Esophagus muscularis mucosa (tissue), 4 donors: Measurements from ENCODE around the gene TRIM24. TPM values are rescaled to one million over a fixed set of nuclear protein-coding genes. Genes with fewer than 3 reads are reported as not detected.

Experiments used
- DNase-seq: peaks from one replicate; pipeline ENCODE4 v3.0.0-alpha.2; 2017; ENCODE audit errors: extremely low spot score
- H3K27ac ChIP-seq, 4 donors: fragments of 200-600 bp; sonication (generic); replicated peaks in 1 of 4; 1 replicate in 3 of 4; 2 replicates in 1 of 4; pipeline ENCODE4 v1.5.1; 2016 to 2019; ENCODE audit warnings: mild to moderate bottlenecking in 1 of 4
- H3K27me3 ChIP-seq, 4 donors: fragments of 200-600 bp; sonication (generic); one replicate each; pipeline versions ENCODE4 v1.5.1 to v1.6.0; 2016 to 2019
- H3K36me3 ChIP-seq, 4 donors: fragments of 200-600 bp; sonication (generic); one replicate each; pipeline ENCODE4 v1.5.1; 2016 to 2019
- H3K4me1 ChIP-seq, 4 donors: fragments of 200-600 bp; sonication (generic); one replicate each; pipeline ENCODE4 v1.5.1; 2016 to 2019
- H3K4me3 ChIP-seq, 4 donors: fragments of 200-600 bp; sonication (generic); 1 replicate in 2 of 4; 2 replicates in 2 of 4; pipeline ENCODE4 v1.5.1; 2016 to 2019; ENCODE audit warnings: mild to moderate bottlenecking in 4 of 4, moderate library complexity in 1 of 4
- H3K9me3 ChIP-seq, 4 donors: fragments of 200-600 bp; sonication (generic); 1 replicate in 3 of 4; 2 replicates in 1 of 4; pipeline ENCODE4 v1.5.1; 2016 to 2019
- CTCF ChIP-seq, 3 experiments: fragments of 200-600 bp in 2 of 3; fragments of 450-650 bp in 1 of 3; sonication (generic) in 2 of 3; IDR thresholded peaks; one replicate each; pipeline ENCODE4 v1.5.1; 2017 to 2019; ENCODE audit warnings: antibody characterized with exemption in 3 of 3, mild to moderate bottlenecking in 2 of 3, moderate library complexity in 1 of 3
- EP300 ChIP-seq: sonication (generic); formaldehyde crosslinking; IDR thresholded peaks from one replicate; pipeline ENCODE4 v1.6.1; 2017; ENCODE audit warnings: antibody characterized with exemption
- POLR2A ChIP-seq: fragments of 450-650 bp; IDR thresholded peaks from one replicate; pipeline ENCODE4 v1.6.1; 2017; ENCODE audit warnings: antibody characterized with exemption, moderate library complexity, mild to moderate bottlenecking, low read depth
- POLR2AphosphoS5 ChIP-seq, 2 donors: sonication (generic); formaldehyde crosslinking; IDR thresholded peaks; one replicate each; pipeline ENCODE4 v1.6.1; 2017; ENCODE audit warnings: antibody characterized with exemption in 2 of 2
- WGBS: methylation state at CpG from one replicate; pipeline ENCODE4 v1.1.5; 2018; 5-methylcytosine and 5-hydroxymethylcytosine counted together
- intact Hi-C: fragments of 100-400 bp; cut with DNase I; formaldehyde crosslinking; loops from one replicate; pipeline ENCODE4 v1.15.1; 2023
- total RNA-seq, 4 donors: library from RNA; depleted of rRNA; stranded (reverse); fragments of >200 nt; gene quantifications; one replicate each; pipeline versions ENCODE4 v1.1.0 to v1.2.1, GENCODE V29; 2016

TRIM24 gene
- total RNA-seq, 4 donors from 2014 or later, result 8.7 to 15.6 (median 13.1) TPM

- intact Hi-C loops, result no loop called here
Observed at GRCh38 chr7:138510003-138510402, 49.9 kb downstream of the TRIM24 start.

GRCh38 chr7:138512092-138512858, 52.2 kb downstream of the TRIM24 start:
- DNase-seq, result no peak
- H3K27me3 ChIP-seq, result no peaks in the 10 kb centered on the region
- no CpG with 5 or more reads among the region's 3 CpGs for WGBS
- H3K4me1 ChIP-seq, result peaks cover 0 to 7% (median 2%) of the 10 kb centered on the region in 4 donors
- H3K27ac ChIP-seq, result no peak overlapping the region
- TF ChIP-seq CTCF (IDR thresholded peaks at IDR 0.05), result no peak
- no peak for TF ChIP-seq POLR2AphosphoS5 (IDR thresholded peaks at IDR 0.05)
- TF ChIP-seq POLR2A, result no peak
- TF ChIP-seq EP300, result no peak
- intact Hi-C loops, result no loop called here
- no peak overlapping the region for H3K4me3 ChIP-seq
- H3K9me3 ChIP-seq, result no peaks in the 10 kb centered on the region
- peaks cover 0 to 34% (median 7%) of the 10 kb centered on the region in 4 donors for H3K36me3 ChIP-seq

More at GRCh38 chr7:138510003-138510402, 49.9 kb downstream of the TRIM24 start:
- DNase-seq, result no peak
- Histone ChIP-seq H3K4me1 (peaks cover 0 to 7% (median 2%) of the 10 kb centered on the region in 4 donors), H3K9me3 (no peaks in the 10 kb centered on the region), H3K27me3 (no peaks in the 10 kb centered on the region), H3K4me3 (no peak overlapping the region), H3K27ac (no peak overlapping the region), H3K36me3 (peaks cover 0 to 17% (median 7%) of the 10 kb centered on the region in 4 donors)
- no peak for TF ChIP-seq EP300
- TF ChIP-seq CTCF (IDR thresholded peaks at IDR 0.05), result no peak
- 86% methylated on average over 3 of the region's 3 CpGs for WGBS

GRCh38 chr7:138512885-138513284, 52.8 kb downstream of the TRIM24 start:
- no peaks in the 10 kb centered on the region for H3K9me3 ChIP-seq
- H3K27me3 ChIP-seq, result no peaks in the 10 kb centered on the region
- H3K4me1 ChIP-seq, result peaks cover 0 to 7% (median 2%) of the 10 kb centered on the region in 4 donors
- intact Hi-C loops, result no loop called here
- H3K4me3 ChIP-seq, result no peak overlapping the region
- H3K36me3 ChIP-seq, result peaks cover 0 to 38% (median 5%) of the 10 kb centered on the region in 4 donors
- 95% methylated on average over 1 of the region's 1 CpG for WGBS
- no peak for TF ChIP-seq CTCF (IDR thresholded peaks at IDR 0.05)
- no peak for TF ChIP-seq EP300
- TF ChIP-seq POLR2A, result no peak
- no peak for TF ChIP-seq POLR2AphosphoS5 (IDR thresholded peaks at IDR 0.05)
- H3K27ac ChIP-seq, result no peak overlapping the region
- no peak for DNase-seq

GRCh38 chr7:138513344-138513871, 53.3 kb downstream of the TRIM24 start:
- Histone ChIP-seq H3K4me3 (no peak overlapping the region), H3K9me3 (no peaks in the 10 kb centered on the region), H3K4me1 (peaks cover 0 to 7% (median 2%) of the 10 kb centered on the region in 4 donors), H3K27ac (no peak overlapping the region), H3K36me3 (peaks cover 0 to 38% (median 7%) of the 10 kb centered on the region in 4 donors), H3K27me3 (no peaks in the 10 kb centered on the region)
- 94% methylated on average over 4 of the region's 4 CpGs for WGBS
- DNase-seq, result no peak
- no peak for TF ChIP-seq EP300
- no peak for TF ChIP-seq CTCF (IDR thresholded peaks at IDR 0.05)
- intact Hi-C loops, result no loop called here
